Measurements from ENCODE around the gene AMFR. TPM values are rescaled to one million over a fixed set of nuclear protein-coding genes. Genes with fewer than 3 reads are reported as not detected.

The AMFR gene
- total and polyA plus RNA-seq, 2 of the 8 experiments (the other 6 are each of a cell fraction or from before 2014, with no cell fraction given): 18.6 to 21.7 TPM

DNA sequence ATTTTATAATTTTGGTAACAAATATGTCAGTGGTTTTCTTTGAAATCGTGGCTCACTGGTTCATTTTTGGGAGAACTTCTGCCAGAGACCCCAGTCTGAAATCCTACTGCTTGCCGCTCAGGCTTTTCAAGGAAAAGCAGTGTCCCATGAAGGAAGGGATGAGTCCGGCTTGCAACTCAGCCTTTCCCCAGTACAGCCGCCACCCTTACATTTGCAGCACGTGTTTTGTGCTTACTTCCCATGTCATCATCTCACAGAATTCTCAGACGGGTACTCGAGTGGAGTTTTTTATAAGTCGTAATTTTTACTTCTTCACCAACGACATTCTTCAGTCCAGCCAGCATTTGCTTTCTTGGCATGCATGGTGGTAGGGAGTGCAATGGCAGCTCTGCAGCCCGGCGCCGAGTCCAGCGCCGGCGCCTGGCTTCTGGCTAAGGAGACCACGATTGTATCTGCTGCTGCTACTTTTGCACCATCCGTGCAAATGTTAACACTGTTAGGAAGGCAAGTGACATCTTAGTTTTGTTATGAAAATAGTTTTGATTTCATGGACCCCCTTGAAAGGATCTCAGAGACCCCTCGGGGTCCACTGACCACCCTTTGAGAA is 111.0 kb downstream of the AMFR start:
- Histone ChIP-seq H2BK20ac (ENCODE audit: low read length) (no peak overlapping the region), H2BK5ac (ENCODE audit: low read depth, low read length) (no peak overlapping the region)
- WGBS, 2 experiments (ENCODE audit: extremely low coverage in 1 of 2, insufficient coverage in 1 of 2, insufficient read length in 1 of 2, insufficient replicate concordance in 2 of 2, low coverage in 1 of 2, low lambda C conversion rate in 2 of 2, missing lambda C conversion rate in 1 of 2): 94% methylated on average over 18 of the region's 18 CpGs; no CpG with 5 or more reads in 1 of the 2 experiments

More for the DNA sequence above, 111.0 kb downstream of the AMFR start:
- no peaks in the 10 kb centered on the region for H3K79me2 ChIP-seq (ENCODE audit: control insufficient read depth in 1 of 2, insufficient read depth in 2 of 2, low read length in 2 of 2)
- H3K23ac ChIP-seq (ENCODE audit: insufficient read length): no peak overlapping the region
- H2BK120ac ChIP-seq (replicated peaks; ENCODE audit: low read depth, low read length): no peak overlapping the region
- no peak overlapping the region for H2BK15ac ChIP-seq (ENCODE audit: low read length)
- H3K14ac ChIP-seq (ENCODE audit: insufficient read length): no peak overlapping the region
- no peak overlapping the region for H4K8ac ChIP-seq (ENCODE audit: extremely low read depth, insufficient read depth, low read length)
- peaks cover 0 to 4% (median 3%) of the 10 kb centered on the region in 4 experiments; a peak in 2 of 7 replicates for H3K4me1 ChIP-seq (replicated peaks in 1 of 4; ENCODE audit: control insufficient read depth in 3 of 4, insufficient read depth in 4 of 4, low read length in 3 of 4)
- H2AFZ ChIP-seq (ENCODE audit: low read length): no peak overlapping the region
- H4K20me1 ChIP-seq (replicated peaks in 1 of 2; ENCODE audit: control insufficient read depth in 1 of 2, insufficient read depth in 2 of 2, low read length in 2 of 2): no peaks in the 10 kb centered on the region
- no peak overlapping the region for H4K91ac ChIP-seq (replicated peaks; ENCODE audit: insufficient read length, low read length)
- no peaks in the 10 kb centered on the region for H3K79me1 ChIP-seq (ENCODE audit: low read depth, low read length)
- H3K23me2 ChIP-seq (ENCODE audit: low read depth, low read length): no peaks in the 10 kb centered on the region
- ChIA-PET POLR2A (ENCODE audit: partially characterized antibody) (no interaction called here), CTCF (ENCODE audit: partially characterized antibody) (interaction anchor here (0.8 to 6.2 kb wide), 7 partner anchors 14 to 272 kb away, joined by 3 to 61 read pairs (median 3); no protein-coding TSS in a partner anchor)
- H3K4me3 ChIP-seq (ENCODE audit: extremely low read depth in 1 of 4, insufficient read depth in 2 of 4, low read depth in 3 of 4, low read length in 4 of 4): no peak overlapping the region
- H3K4me2 ChIP-seq (ENCODE audit: insufficient read depth in 1 of 2, low read depth in 2 of 2, low read length in 2 of 2): no peak overlapping the region
- H3K27ac ChIP-seq (ENCODE audit: low read depth, low read length): no peak overlapping the region
- FAIRE-seq (no peak), DNase-seq (ENCODE audit: low read depth in 1 of 2, low spot score in 2 of 2) (no peak)
- H3K27me3 ChIP-seq (replicated peaks in 1 of 4; ENCODE audit: control insufficient read depth in 3 of 4, extremely low read depth in 1 of 4, insufficient read depth in 3 of 4, low read length in 3 of 4): peaks cover 0 to 5% (median 0%) of the 10 kb centered on the region in 4 experiments; a peak in 2 of 7 replicates
- no peak overlapping the region for H4K5ac ChIP-seq (ENCODE audit: insufficient read length, low read depth, low read length)
- no peak overlapping the region for H3K56ac ChIP-seq (replicated peaks; ENCODE audit: insufficient read length, low read depth, low read length)
- no peak overlapping the region for H3K9ac ChIP-seq (replicated peaks in 1 of 4; ENCODE audit: extremely low read depth in 1 of 4, low read depth in 3 of 4, low read length in 3 of 4)
- no peak overlapping the region for H3K4ac ChIP-seq (replicated peaks; ENCODE audit: insufficient read length, low read depth, low read length)
- no peak overlapping the region for H3K18ac ChIP-seq (ENCODE audit: extremely low read depth, low read length)
- H2AK5ac ChIP-seq (ENCODE audit: low read depth, low read length): no peak overlapping the region
- H2BK12ac ChIP-seq (ENCODE audit: low read depth, low read length): no peak overlapping the region
- H3K36me3 ChIP-seq (ENCODE audit: control insufficient read depth in 2 of 4, insufficient read depth in 4 of 4, low read length in 3 of 4): no peaks in the 10 kb centered on the region
- no peaks in the 10 kb centered on the region for H3K9me3 ChIP-seq (ENCODE audit: insufficient read depth in 2 of 2, low read depth in 1 of 2, low read length in 1 of 2)
- TF ChIP-seq EP300 (IDR thresholded peaks at IDR 0.05; ENCODE audit: borderline replicate concordance in 1 of 2, low read depth in 2 of 2, low read length in 2 of 2) (no peak), EGR1 (IDR thresholded peaks at IDR 0.05; ENCODE audit: borderline replicate concordance, low read depth, low read length) (no peak), SRF (IDR thresholded peaks at IDR 0.05; ENCODE audit: low read depth, low read length) (no peak), NRF1 (IDR thresholded peaks at IDR 0.05; ENCODE audit: low read depth, low read length) (no peak), CTCF (IDR thresholded peaks at IDR 0.05; ENCODE audit: control extremely low read depth in 1 of 3, insufficient read depth in 1 of 3, low read depth in 1 of 3, low read length in 3 of 3) (no peak), TBP (IDR thresholded peaks at IDR 0.05; ENCODE audit: low read depth, low read length) (no peak), HDAC2 (IDR thresholded peaks at IDR 0.05; ENCODE audit: borderline replicate concordance in 1 of 2, low read depth in 2 of 2, low read length in 2 of 2) (no peak), SP4 (IDR thresholded peaks at IDR 0.05; ENCODE audit: low read length) (no peak), BACH1 (IDR thresholded peaks at IDR 0.05; ENCODE audit: low read length) (no peak)
- TF ChIP-seq, protein P1, sequence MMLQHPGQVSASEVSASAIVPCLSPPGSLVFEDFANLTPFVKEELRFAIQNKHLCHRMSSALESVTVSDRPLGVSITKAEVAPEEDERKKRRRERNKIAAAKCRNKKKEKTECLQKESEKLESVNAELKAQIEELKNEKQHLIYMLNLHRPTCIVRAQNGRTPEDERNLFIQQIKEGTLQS (IDR thresholded peaks at IDR 0.05; ENCODE audit: insufficient read depth, low read depth, low read length): no peak
